NCI-H2171 (cell line): ENCODE data around the gene NCBP1.

Source experiments
- DNase-seq: peaks from one replicate; lab custom pipeline; 2025; lab: John Stamatoyannopoulos, UW

The NCBP1 gene

GRCh38 chr9:97717866-97718265, 84.2 kb downstream of the NCBP1 start:
- DNase-seq = no peak

GRCh38 chr9:97721396-97721795, 87.8 kb downstream of the NCBP1 start:
- DNase-seq = no peak

- DNase-seq = no peak
These were observed 88.7 kb downstream of the NCBP1 start for GRCh38 chr9:97722331-97722730.
